Measurements from ENCODE around the gene AOC2. TPM values are rescaled to one million over a fixed set of nuclear protein-coding genes. Genes with fewer than 3 reads are reported as not detected.

AOC2 gene
- total RNA-seq, 6 experiments from 2014 or later: 0.20 to 0.78 (median 0.41) TPM

DNA sequence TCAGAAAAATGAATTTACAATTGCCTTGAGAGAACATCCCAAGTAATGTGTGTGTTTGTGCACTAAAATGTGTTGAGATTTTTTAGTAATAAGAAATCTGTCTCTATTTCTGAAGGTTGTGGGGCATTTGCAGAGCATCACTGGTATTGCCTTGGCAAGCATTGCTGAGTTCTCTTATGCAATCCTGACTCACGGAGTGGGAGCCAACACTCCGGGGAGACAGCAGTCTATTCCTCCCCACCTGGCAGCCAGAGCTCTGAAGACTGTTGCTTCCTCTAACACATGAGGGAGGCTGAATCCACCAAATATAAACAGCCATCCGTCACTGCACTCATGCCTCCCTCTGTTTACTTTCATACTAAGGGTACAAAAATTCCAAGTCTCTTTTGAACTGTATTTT lies 35.1 kb upstream of the AOC2 start:
- Mint-ChIP-seq H3K27me3 (ENCODE audit: insufficient read depth) (no peaks in the 10 kb centered on the region; the same call in none of the 2 replicates), H3K4me3 (no peak overlapping the region), H3K27ac (peak overlapping the region; percentile 58), H3K9me3 (no peaks in the 10 kb centered on the region), H3K4me1 (ENCODE audit: low read depth) (peaks cover 28% of the 10 kb centered on the region), H3K36me3 (ENCODE audit: low read depth) (peaks cover 27% of the 10 kb centered on the region)
- TF ChIP-seq, protein P1, sequence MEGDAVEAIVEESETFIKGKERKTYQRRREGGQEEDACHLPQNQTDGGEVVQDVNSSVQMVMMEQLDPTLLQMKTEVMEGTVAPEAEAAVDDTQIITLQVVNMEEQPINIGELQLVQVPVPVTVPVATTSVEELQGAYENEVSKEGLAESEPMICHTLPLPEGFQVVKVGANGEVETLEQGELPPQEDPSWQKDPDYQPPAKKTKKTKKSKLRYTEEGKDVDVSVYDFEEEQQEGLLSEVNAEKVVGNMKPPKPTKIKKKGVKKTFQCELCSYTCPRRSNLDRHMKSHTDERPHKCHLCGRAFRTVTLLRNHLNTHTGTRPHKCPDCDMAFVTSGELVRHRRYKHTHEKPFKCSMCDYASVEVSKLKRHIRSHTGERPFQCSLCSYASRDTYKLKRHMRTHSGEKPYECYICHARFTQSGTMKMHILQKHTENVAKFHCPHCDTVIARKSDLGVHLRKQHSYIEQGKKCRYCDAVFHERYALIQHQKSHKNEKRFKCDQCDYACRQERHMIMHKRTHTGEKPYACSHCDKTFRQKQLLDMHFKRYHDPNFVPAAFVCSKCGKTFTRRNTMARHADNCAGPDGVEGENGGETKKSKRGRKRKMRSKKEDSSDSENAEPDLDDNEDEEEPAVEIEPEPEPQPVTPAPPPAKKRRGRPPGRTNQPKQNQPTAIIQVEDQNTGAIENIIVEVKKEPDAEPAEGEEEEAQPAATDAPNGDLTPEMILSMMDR (IDR thresholded peaks at IDR 0.05): no peak
- DNase-seq: peak; percentile 75

GRCh38 chr17:42814633-42815399 lies 29.6 kb upstream of the AOC2 start:
- Mint-ChIP-seq H3K27ac (peak overlapping the region; percentile 78), H3K9me3 (no peaks in the 10 kb centered on the region), H3K4me3 (no peak overlapping the region; the same call in 1 of the 2 replicates), H3K36me3 (ENCODE audit: low read depth) (peaks cover 61% of the 10 kb centered on the region), H3K27me3 (ENCODE audit: insufficient read depth) (peaks cover 2% of the 10 kb centered on the region; the same call in 1 of the 2 replicates), H3K4me1 (ENCODE audit: low read depth) (peaks cover 47% of the 10 kb centered on the region)
- TF ChIP-seq, protein P1 (IDR thresholded peaks at IDR 0.05): no peak
- peak; percentile 84 for DNase-seq

DNA sequence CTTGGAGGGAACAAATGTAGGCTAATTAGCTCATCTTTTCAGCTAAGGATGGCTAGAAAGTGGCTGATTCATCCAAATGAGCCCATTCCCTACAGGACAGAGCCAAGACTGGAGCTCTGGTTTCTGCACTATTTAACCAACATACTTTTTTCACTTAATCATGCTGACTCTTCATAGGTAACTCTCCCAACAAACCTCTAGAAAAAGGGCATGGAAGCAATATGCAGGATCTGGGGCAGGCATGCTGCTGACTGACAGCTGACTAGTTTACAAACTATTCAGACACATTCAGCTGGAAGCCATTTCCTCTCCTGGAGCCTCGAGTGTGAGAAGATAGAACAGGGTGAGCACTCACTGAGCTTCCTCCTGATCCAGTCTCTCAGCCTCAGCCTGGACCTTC lies 26.5 kb upstream of the AOC2 start:
- peak overlapping the region; percentile 26; the same call in 1 of the 2 replicates for H3K4me3 Mint-ChIP-seq

GRCh38 chr17:42818379-42818778 lies 26.0 kb upstream of the AOC2 start:
- peaks cover 62% of the 10 kb centered on the region for H3K36me3 Mint-ChIP-seq (ENCODE audit: low read depth)
- H3K4me1 Mint-ChIP-seq (ENCODE audit: low read depth): peaks cover 55% of the 10 kb centered on the region
- peaks cover 2% of the 10 kb centered on the region; the same call in 1 of the 2 replicates for H3K27me3 Mint-ChIP-seq (ENCODE audit: insufficient read depth)
- H3K9me3 Mint-ChIP-seq: no peaks in the 10 kb centered on the region
- peak overlapping the region; percentile 26; the same call in 1 of the 2 replicates for H3K4me3 Mint-ChIP-seq
- TF ChIP-seq, protein P1 (IDR thresholded peaks at IDR 0.05): no peak
- H3K27ac Mint-ChIP-seq: peak overlapping the region; percentile 87
- no peak for DNase-seq

More for the DNA sequence above, 26.5 kb upstream of the AOC2 start:
- peaks cover 63% of the 10 kb centered on the region for H3K36me3 Mint-ChIP-seq (ENCODE audit: low read depth)
- peak overlapping the region; percentile 87 for H3K27ac Mint-ChIP-seq
- TF ChIP-seq, protein P1 (IDR thresholded peaks at IDR 0.05): no peak
- H3K9me3 Mint-ChIP-seq: no peaks in the 10 kb centered on the region
- peaks cover 52% of the 10 kb centered on the region for H3K4me1 Mint-ChIP-seq (ENCODE audit: low read depth)
- peak; percentile 75 for DNase-seq
- peaks cover 2% of the 10 kb centered on the region; the same call in 1 of the 2 replicates for H3K27me3 Mint-ChIP-seq (ENCODE audit: insufficient read depth)

DNA sequence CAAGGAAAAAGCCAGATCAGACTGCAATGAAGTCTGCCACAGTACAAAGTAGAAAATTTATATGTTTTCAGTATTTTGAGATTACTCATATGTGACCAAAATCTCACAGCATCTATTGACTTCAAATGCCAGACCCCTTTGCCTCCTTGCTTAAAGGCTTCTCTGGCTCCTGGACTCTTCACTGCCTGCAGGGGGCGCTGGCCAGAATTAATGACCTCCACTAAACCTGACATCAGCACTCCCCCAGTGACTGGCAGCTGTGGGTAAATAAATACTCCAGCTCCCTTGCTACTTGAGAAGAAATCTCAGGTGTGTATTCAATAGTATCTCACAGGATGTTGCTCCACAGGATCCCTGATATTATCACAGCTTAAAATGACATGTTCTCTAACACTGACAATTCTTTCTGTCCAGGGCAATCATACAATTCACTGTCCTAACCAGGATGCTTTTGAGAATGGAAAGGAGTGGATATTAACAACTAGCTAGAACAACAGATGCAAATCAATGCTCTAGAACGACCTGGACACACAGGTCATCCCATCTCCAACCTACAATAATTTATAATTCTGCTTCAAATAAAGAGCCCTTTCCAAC lies 24.3 kb upstream of the AOC2 start:
- no peaks in the 10 kb centered on the region for H3K9me3 Mint-ChIP-seq
- peak overlapping the region; percentile 55 for H3K27ac Mint-ChIP-seq
- H3K36me3 Mint-ChIP-seq (ENCODE audit: low read depth): peaks cover 54% of the 10 kb centered on the region
- DNase-seq: peak; percentile 56
- no peak overlapping the region for H3K4me3 Mint-ChIP-seq
- H3K27me3 Mint-ChIP-seq (ENCODE audit: insufficient read depth): peaks cover 2% of the 10 kb centered on the region
- TF ChIP-seq, protein P1 (IDR thresholded peaks at IDR 0.05): peak; percentile 91
- H3K4me1 Mint-ChIP-seq (ENCODE audit: low read depth): peaks cover 53% of the 10 kb centered on the region
